IPS-15b (cell line): ENCODE results near the gene USP17L12.
"Not testable (repeated sequence)": the region's sequence is repeated elsewhere in the genome, so short reads cannot be mapped to it uniquely, and the experiment has no call there.

Experiments
- H3K27me3 ChIP-seq: one replicate; pipeline ENCODE4 v1.6.1; 2013; ENCODE audit warnings: low read length; ENCODE audit not compliant: control insufficient read depth, insufficient read depth
- H3K36me3 ChIP-seq: one replicate; pipeline ENCODE4 v1.6.1; 2013; ENCODE audit warnings: low read length; ENCODE audit not compliant: control insufficient read depth, insufficient read depth
- H3K4me1 ChIP-seq: one replicate; pipeline ENCODE4 v1.6.1; 2013; ENCODE audit warnings: mild to moderate bottlenecking, low read length; ENCODE audit not compliant: control insufficient read depth, insufficient read depth
- H3K4me3 ChIP-seq: one replicate; pipeline ENCODE4 v1.5.1; 2013; ENCODE audit warnings: low read depth, low read length
- H3K9ac ChIP-seq: one replicate; pipeline ENCODE4 v1.6.1; 2013; ENCODE audit warnings: low read depth, mild to moderate bottlenecking, low read length
- H3K9me3 ChIP-seq: one replicate; pipeline ENCODE4 v1.6.1; 2013; ENCODE audit warnings: mild to moderate bottlenecking, low read length; ENCODE audit not compliant: control insufficient read depth, insufficient read depth

USP17L12 gene

GRCh38 chr4:9257824-9258223, 37.9 kb downstream of the USP17L12 start, which contains the start of gene USP17L20:
USP17L20 (plus strand) TSS chr4:9258124; CDS start chr4:9258124, 0 bp downstream.
- H3K4me1 ChIP-seq, H3K36me3 ChIP-seq, H3K27me3 ChIP-seq, H3K9me3 ChIP-seq, H3K9ac ChIP-seq, H3K4me3 ChIP-seq: not testable (repeated sequence)

GRCh38 chr4:9262572-9262971, 42.6 kb downstream of the USP17L12 start, which contains the start of gene USP17L21:
USP17L21 (plus strand) TSS chr4:9262872; CDS start chr4:9262872, 0 bp downstream.
- H3K36me3 ChIP-seq, H3K27me3 ChIP-seq, H3K9ac ChIP-seq, H3K9me3 ChIP-seq, H3K4me3 ChIP-seq, H3K4me1 ChIP-seq: not testable (repeated sequence)

- H3K9ac ChIP-seq, H3K9me3 ChIP-seq, H3K27me3 ChIP-seq, H3K36me3 ChIP-seq, H3K4me3 ChIP-seq, H3K4me1 ChIP-seq: not testable (repeated sequence)
Observed at GRCh38 chr4:9267319-9267718, 47.4 kb downstream of the USP17L12 start, which contains the start of gene USP17L22. USP17L22 (plus strand) TSS chr4:9267619; CDS start chr4:9267619, 0 bp downstream.
